OCI-LY3 (cell line): ENCODE data around the gene ZXDB.
"Not testable (repeated sequence)": the region's sequence is repeated elsewhere in the genome, so short reads cannot be mapped to it uniquely, and the experiment has no call there.

ENCODE experiments used
- H2AFZ ChIP-seq: fragments of 200-600, 300-600 bp; shearing (Covaris generic); 2 replicates; pipeline ENCODE4 v1.6.0; 2014; ENCODE audit warnings: antibody characterized with exemption, low read depth, low read length
- H3K27ac ChIP-seq: fragments of 200-600, 300-600 bp; sonication (generic); 2 replicates; pipeline ENCODE4 v1.5.1; 2014; ENCODE audit warnings: mild to moderate bottlenecking, low read length, moderate library complexity, mixed read lengths
- H3K27me3 ChIP-seq: fragments of 200-600, 300-600 bp; sonication (generic); 2 replicates; pipeline ENCODE4 v1.6.1; 2014; ENCODE audit warnings: low read depth, low read length, mixed read lengths
- H3K36me3 ChIP-seq: fragments of 200-600, 300-600 bp; sonication (generic); replicated peaks from 2 replicates; pipeline ENCODE3; 2014; ENCODE audit warnings: low read depth, low read length, mixed read lengths
- H3K4me1 ChIP-seq: fragments of 300-600, 200-600 bp; sonication (generic); 2 replicates; pipeline ENCODE4 v1.6.1; 2014; ENCODE audit warnings: low read length, mixed read lengths
- H3K4me2 ChIP-seq: fragments of 200-600, 300-600 bp; sonication (generic); 2 replicates; pipeline ENCODE4 v1.6.1; 2014; ENCODE audit warnings: low read length, mixed read lengths
- H3K4me3 ChIP-seq: fragments of 300-600, 200-600 bp; sonication (generic); 2 replicates; pipeline ENCODE4 v1.5.1; 2014; ENCODE audit warnings: antibody characterized with exemption, mild to moderate bottlenecking, low read length, moderate library complexity
- H3K79me2 ChIP-seq: fragments of 300-600, 200-600 bp; shearing (Covaris generic); 2 replicates; pipeline ENCODE4 v1.6.1; 2014; ENCODE audit warnings: mild to moderate bottlenecking, low read length, mixed read lengths
- H3K9ac ChIP-seq: fragments of 300-600, 200-600 bp; shearing (Covaris generic); 2 replicates; pipeline ENCODE4 v1.6.0; 2014; ENCODE audit warnings: mild to moderate bottlenecking, low read length, moderate library complexity
- H3K9me3 ChIP-seq: fragments of 200-600, 300-600 bp; shearing (Covaris generic); 2 replicates; pipeline ENCODE4 v1.6.1; 2014; ENCODE audit warnings: low read length, mixed read lengths; ENCODE audit not compliant: insufficient read depth
- H4K20me1 ChIP-seq: fragments of 200-600, 300-600 bp; sonication (generic); 2 replicates; pipeline ENCODE4 v1.6.1; 2016; ENCODE audit warnings: low read length, mixed read lengths; ENCODE audit not compliant: insufficient read depth
- EZH2phosphoT487 ChIP-seq: fragments of 200-600 bp; shearing (Covaris generic); IDR thresholded peaks from 2 replicates; pipeline ENCODE4 v1.6.1; 2018; ENCODE audit warnings: antibody characterized with exemption, mixed run types, low read depth
- TF ChIP-seq, protein P1 (sequence below): fragments of 200-600, 300-600 bp; sonication (generic); IDR thresholded peaks from 2 replicates; pipeline ENCODE4 v1.5.1; 2014; ENCODE audit warnings: antibody characterized with exemption, low read length, low read depth

The ZXDB gene

GRCh38 chrX:57591284-57592159 is at the start of gene ZXDB:
Gene ZXDB, plus strand, starts transcription at chrX:57592011. Its CDS starts 38 bp downstream, at chrX:57592049.
- peaks cover 20% of the 10 kb centered on the region for H4K20me1 ChIP-seq
- peak within 1 kb of the TSS; percentile 88 for H3K4me2 ChIP-seq
- peaks cover 29% of the 10 kb centered on the region for H3K4me1 ChIP-seq
- peak within 1 kb of the TSS; percentile 32 for H3K27ac ChIP-seq
- peaks cover 29% of the 10 kb centered on the region for H3K79me2 ChIP-seq
- H3K27me3 ChIP-seq, H3K9me3 ChIP-seq, H3K36me3 ChIP-seq: not testable (repeated sequence)
- peak within 1 kb of the TSS; percentile 65 for H2AFZ ChIP-seq
- peak within 1 kb of the TSS; percentile 72 for H3K9ac ChIP-seq
- H3K4me3 ChIP-seq = peak within 1 kb of the TSS; percentile 87

DNA sequence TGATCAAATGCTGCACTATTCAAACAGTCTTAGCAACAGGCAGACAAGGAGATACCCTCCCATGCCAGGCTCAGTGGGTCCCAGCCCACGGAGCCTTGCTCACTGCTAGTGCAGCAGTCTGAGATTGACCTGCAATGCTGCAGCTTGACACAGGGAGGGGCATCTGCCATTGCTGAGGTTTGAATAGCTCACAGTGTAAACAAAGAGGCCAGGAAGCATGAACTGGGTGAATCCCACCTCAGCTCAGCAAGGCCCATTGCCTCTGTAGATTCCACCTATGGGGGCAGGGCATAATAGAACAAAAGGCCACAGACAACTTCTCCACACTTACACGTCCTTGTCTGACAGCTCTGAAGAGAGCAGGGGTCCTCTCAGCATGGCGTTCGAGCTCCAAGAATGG is 26.6 kb upstream of the ZXDB start:
- TF ChIP-seq, protein P1, sequence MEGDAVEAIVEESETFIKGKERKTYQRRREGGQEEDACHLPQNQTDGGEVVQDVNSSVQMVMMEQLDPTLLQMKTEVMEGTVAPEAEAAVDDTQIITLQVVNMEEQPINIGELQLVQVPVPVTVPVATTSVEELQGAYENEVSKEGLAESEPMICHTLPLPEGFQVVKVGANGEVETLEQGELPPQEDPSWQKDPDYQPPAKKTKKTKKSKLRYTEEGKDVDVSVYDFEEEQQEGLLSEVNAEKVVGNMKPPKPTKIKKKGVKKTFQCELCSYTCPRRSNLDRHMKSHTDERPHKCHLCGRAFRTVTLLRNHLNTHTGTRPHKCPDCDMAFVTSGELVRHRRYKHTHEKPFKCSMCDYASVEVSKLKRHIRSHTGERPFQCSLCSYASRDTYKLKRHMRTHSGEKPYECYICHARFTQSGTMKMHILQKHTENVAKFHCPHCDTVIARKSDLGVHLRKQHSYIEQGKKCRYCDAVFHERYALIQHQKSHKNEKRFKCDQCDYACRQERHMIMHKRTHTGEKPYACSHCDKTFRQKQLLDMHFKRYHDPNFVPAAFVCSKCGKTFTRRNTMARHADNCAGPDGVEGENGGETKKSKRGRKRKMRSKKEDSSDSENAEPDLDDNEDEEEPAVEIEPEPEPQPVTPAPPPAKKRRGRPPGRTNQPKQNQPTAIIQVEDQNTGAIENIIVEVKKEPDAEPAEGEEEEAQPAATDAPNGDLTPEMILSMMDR = no peak
- Histone ChIP-seq H3K4me3 (no peak overlapping the region), H4K20me1 (no peaks in the 10 kb centered on the region), H3K27ac (no peak overlapping the region), H2AFZ (no peak overlapping the region), H3K4me2 (no peak overlapping the region), H3K36me3 (no peaks in the 10 kb centered on the region), H3K27me3 (no peaks in the 10 kb centered on the region), H3K9ac (no peak overlapping the region), H3K79me2 (no peaks in the 10 kb centered on the region), H3K9me3 (no peaks in the 10 kb centered on the region), H3K4me1 (no peaks in the 10 kb centered on the region)

- Histone ChIP-seq H4K20me1 (no peaks in the 10 kb centered on the region), H3K9me3 (no peaks in the 10 kb centered on the region), H3K27ac (no peak overlapping the region), H3K4me3 (no peak overlapping the region), H3K4me1 (peaks cover 9% of the 10 kb centered on the region), H3K79me2 (no peaks in the 10 kb centered on the region), H3K36me3 (no peaks in the 10 kb centered on the region), H3K4me2 (0 out of 2 replicates have a peak overlapping the region, but pooled peaks have one; percentile 17), H2AFZ (no peak overlapping the region), H3K27me3 (no peaks in the 10 kb centered on the region), H3K9ac (no peak overlapping the region)
- TF ChIP-seq, protein P1 = peak; percentile 60
- no peak for TF ChIP-seq EZH2phosphoT487
Measured at GRCh38 chrX:57573754-57574153, 18.1 kb upstream of the ZXDB start.

DNA sequence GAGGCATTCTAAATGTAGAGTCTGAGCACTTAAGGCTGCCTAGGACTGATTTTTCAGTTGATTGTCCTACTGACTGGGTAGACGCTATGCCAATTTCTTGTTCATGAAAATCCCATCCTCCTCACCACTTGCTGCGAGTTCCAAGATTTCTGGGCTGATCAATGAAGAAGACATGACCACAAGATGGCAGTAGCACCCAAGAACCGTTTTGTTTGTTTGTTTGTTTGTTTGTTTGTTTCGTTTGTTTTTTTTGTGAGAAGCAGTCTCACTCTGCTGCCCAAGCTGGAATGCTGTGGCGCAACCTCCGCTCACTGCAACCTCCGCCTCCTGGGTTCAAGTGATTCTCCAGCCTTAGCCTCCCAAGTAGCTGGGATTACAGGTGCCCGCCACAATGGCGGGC is 8.9 kb upstream of the ZXDB start:
- H4K20me1 ChIP-seq, H3K4me3 ChIP-seq, H2AFZ ChIP-seq, H3K9ac ChIP-seq, H3K9me3 ChIP-seq, H3K4me2 ChIP-seq, H3K79me2 ChIP-seq, H3K36me3 ChIP-seq, H3K27me3 ChIP-seq, H3K27ac ChIP-seq: not testable (repeated sequence)
- H3K4me1 ChIP-seq = peaks cover 22% of the 10 kb centered on the region
- TF ChIP-seq, protein P1 = peak; percentile 43
